Transverse colon (tissue), 4 donors: ENCODE results near the gene CHCHD3. TPM values are rescaled to one million over a fixed set of nuclear protein-coding genes. Genes with fewer than 3 reads are reported as not detected.

Experiments
- DNase-seq: peaks from one replicate; pipeline ENCODE4 v3.0.0-alpha.2; 2019
- H3K27ac ChIP-seq, 4 donors: fragments of 200-600 bp; sonication (generic); 2 replicates each; pipeline ENCODE4 v1.5.1; 2016 to 2018; ENCODE audit warnings: inconsistent platforms in 4 of 4
- H3K27me3 ChIP-seq: fragments of 200-600 bp; sonication (generic); 2 replicates; pipeline ENCODE4 v1.5.1; 2017; ENCODE audit warnings: inconsistent platforms
- H3K36me3 ChIP-seq, 4 donors: fragments of 200-600 bp; sonication (generic); 2 replicates each; pipeline ENCODE4 v1.5.1; 2017 to 2019; ENCODE audit warnings: inconsistent platforms in 4 of 4
- H3K4me1 ChIP-seq, 4 donors: fragments of 200-600 bp; sonication (generic); 2 replicates each; pipeline ENCODE4 v1.5.1; 2017 to 2020; ENCODE audit warnings: inconsistent platforms in 4 of 4
- H3K4me3 ChIP-seq, 4 donors: fragments of 200-600 bp; sonication (generic); 1 replicate in 1 of 4; 2 replicates in 3 of 4; pipeline versions ENCODE4 v1.5.1 to v1.6.1; 2017 to 2019; ENCODE audit warnings: inconsistent platforms in 4 of 4
- H3K9me3 ChIP-seq, 2 donors: fragments of 200-600 bp; sonication (generic); 2 replicates each; pipeline ENCODE4 v1.5.1; 2017 to 2019; ENCODE audit warnings: inconsistent platforms in 2 of 2
- EP300 ChIP-seq: sonication (generic); formaldehyde crosslinking; IDR thresholded peaks from one replicate; pipeline ENCODE4 v1.6.1; 2017; ENCODE audit warnings: antibody characterized with exemption, low read depth
- POLR2A ChIP-seq: fragments of 450-650 bp; IDR thresholded peaks from one replicate; pipeline ENCODE4 v1.6.1; 2016; ENCODE audit warnings: antibody characterized with exemption, mild to moderate bottlenecking, moderate library complexity
- POLR2AphosphoS5 ChIP-seq, 3 donors: sonication (generic); formaldehyde crosslinking; IDR thresholded peaks; one replicate each; pipeline ENCODE4 v1.6.1; 2016; ENCODE audit warnings: antibody characterized with exemption in 3 of 3
- WGBS, 2 donors: methylation state at CpG; one replicate each; pipeline ENCODE4 v1.1.5; 2018; ENCODE audit warnings: low coverage in 1 of 2; 5-methylcytosine and 5-hydroxymethylcytosine counted together
- in situ Hi-C, 4 donors: fragments of 200-750 bp; cut with MboI; loops; one replicate each; pipeline versions ENCODE4 v1.15.0 to v1.15.1; 2017; ENCODE audit warnings: low sequenced_read_pairs in 3 of 4, low pct_ligation_motif_present in 1 of 4, low pct_unique_long_range_greater_than_20kb in 1 of 4
- intact Hi-C: fragments of 100-400 bp; cut with DNase I; formaldehyde crosslinking; loops from one replicate; pipeline ENCODE4 v1.15.1; 2023; ENCODE audit warnings: low total_unique reads
- total RNA-seq, 4 donors: library from RNA; depleted of rRNA; stranded (reverse); fragments of >200 nt; gene quantifications; one replicate each; pipeline ENCODE4 v1.1.0, GENCODE V29; 2016
- TF ChIP-seq, protein P1 (sequence below), 5 experiments: fragments of 200-600 bp in 3 of 5; fragments of 450-650 bp in 2 of 5; sonication (generic) in 3 of 5; IDR thresholded peaks; 1 replicate in 2 of 5; 2 replicates in 3 of 5; pipeline ENCODE4 v1.5.1; 2016 to 2017; ENCODE audit warnings: antibody characterized with exemption in 5 of 5, inconsistent platforms in 3 of 5, mild to moderate bottlenecking in 2 of 5, moderate library complexity in 1 of 5

The CHCHD3 gene
- total RNA-seq, 4 donors from 2014 or later: 49.4 to 78.1 (median 52.9) TPM

GRCh38 chr7:132859199-132859598, 222.7 kb downstream of the CHCHD3 start:
- Histone ChIP-seq H3K36me3 (no peaks in the 10 kb centered on the region), H3K4me3 (no peak overlapping the region), H3K4me1 (no peaks in the 10 kb centered on the region), H3K27ac (no peak overlapping the region), H3K9me3 (no peaks in the 10 kb centered on the region), H3K27me3 (no peaks in the 10 kb centered on the region)
- intact Hi-C loops (no loop called here), in situ Hi-C loops (no loop called here)
- no peak for DNase-seq
- WGBS, 2 donors: 47 to 50% methylated on average over 1 of the region's 1 CpG
- TF ChIP-seq EP300: no peak
- no peak for TF ChIP-seq POLR2AphosphoS5 (IDR thresholded peaks at IDR 0.05)
- no peak for TF ChIP-seq POLR2A
- TF ChIP-seq, protein P1, sequence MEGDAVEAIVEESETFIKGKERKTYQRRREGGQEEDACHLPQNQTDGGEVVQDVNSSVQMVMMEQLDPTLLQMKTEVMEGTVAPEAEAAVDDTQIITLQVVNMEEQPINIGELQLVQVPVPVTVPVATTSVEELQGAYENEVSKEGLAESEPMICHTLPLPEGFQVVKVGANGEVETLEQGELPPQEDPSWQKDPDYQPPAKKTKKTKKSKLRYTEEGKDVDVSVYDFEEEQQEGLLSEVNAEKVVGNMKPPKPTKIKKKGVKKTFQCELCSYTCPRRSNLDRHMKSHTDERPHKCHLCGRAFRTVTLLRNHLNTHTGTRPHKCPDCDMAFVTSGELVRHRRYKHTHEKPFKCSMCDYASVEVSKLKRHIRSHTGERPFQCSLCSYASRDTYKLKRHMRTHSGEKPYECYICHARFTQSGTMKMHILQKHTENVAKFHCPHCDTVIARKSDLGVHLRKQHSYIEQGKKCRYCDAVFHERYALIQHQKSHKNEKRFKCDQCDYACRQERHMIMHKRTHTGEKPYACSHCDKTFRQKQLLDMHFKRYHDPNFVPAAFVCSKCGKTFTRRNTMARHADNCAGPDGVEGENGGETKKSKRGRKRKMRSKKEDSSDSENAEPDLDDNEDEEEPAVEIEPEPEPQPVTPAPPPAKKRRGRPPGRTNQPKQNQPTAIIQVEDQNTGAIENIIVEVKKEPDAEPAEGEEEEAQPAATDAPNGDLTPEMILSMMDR (IDR thresholded peaks at IDR 0.05): no peak

DNA sequence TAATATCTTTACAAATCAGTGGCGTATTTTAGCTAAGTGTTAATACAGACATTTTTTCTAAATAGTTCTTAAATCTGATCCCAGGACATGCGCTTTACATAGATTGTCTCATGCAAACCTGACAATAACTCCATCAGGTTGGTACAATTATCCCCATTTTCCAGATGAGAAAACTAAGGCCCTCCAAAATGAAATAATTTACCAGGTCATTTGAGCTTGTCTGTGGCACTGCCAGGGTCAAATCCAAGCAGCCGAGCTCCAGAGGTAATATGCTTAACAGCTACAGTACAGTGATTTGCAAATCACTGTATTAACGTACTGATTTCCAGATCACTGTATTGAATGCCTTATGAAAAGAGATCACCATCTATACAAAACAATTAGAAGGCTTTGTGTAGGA, 223.1 kb downstream of the CHCHD3 start:
- TF ChIP-seq POLR2A: no peak
- TF ChIP-seq POLR2AphosphoS5 (IDR thresholded peaks at IDR 0.05): no peak
- no peak for TF ChIP-seq EP300
- TF ChIP-seq, protein P1 (IDR thresholded peaks at IDR 0.05): no peak
- no peak for DNase-seq
- no peak overlapping the region for H3K4me3 ChIP-seq
- no peak overlapping the region for H3K27ac ChIP-seq
- H3K4me1 ChIP-seq: no peaks in the 10 kb centered on the region
- intact Hi-C loops (no loop called here), in situ Hi-C loops (no loop called here)
- no peaks in the 10 kb centered on the region for H3K27me3 ChIP-seq
- H3K9me3 ChIP-seq: no peaks in the 10 kb centered on the region
- 95 to 100% methylated on average over 3 to 4 of the region's 4 CpGs for WGBS, 2 donors
- no peaks in the 10 kb centered on the region for H3K36me3 ChIP-seq

DNA sequence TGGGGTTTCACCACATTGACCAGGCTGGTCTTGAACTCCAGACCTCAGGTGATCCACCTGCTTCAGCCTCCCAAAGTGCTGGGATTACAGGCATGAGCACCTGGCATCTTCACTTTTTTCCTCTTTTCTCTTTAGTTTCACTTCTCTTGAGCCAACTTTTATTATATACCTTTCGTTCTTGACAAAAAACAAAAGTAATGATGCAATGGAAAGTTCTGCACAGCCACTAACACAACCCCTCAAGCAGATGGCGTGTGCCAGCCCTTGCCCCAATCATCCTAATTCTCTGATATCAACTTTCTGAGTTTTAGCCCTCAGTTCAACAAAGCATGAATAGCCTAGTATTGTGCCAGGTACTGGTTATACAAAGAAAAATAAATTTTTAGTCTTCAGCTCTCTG, 223.6 kb downstream of the CHCHD3 start:
- H3K36me3 ChIP-seq: no peaks in the 10 kb centered on the region
- intact Hi-C loops: no loop called here
- in situ Hi-C loops: no loop called here
- TF ChIP-seq EP300 (no peak), POLR2AphosphoS5 (IDR thresholded peaks at IDR 0.05) (no peak), POLR2A (no peak)
- TF ChIP-seq, protein P1 (IDR thresholded peaks at IDR 0.05): no peak
- no peaks in the 10 kb centered on the region for H3K4me1 ChIP-seq
- H3K27ac ChIP-seq: no peak overlapping the region
- no peaks in the 10 kb centered on the region for H3K27me3 ChIP-seq
- no peak for DNase-seq
- H3K9me3 ChIP-seq: no peaks in the 10 kb centered on the region
- no peak overlapping the region for H3K4me3 ChIP-seq
- 81 to 90% methylated on average over 1 to 2 of the region's 2 CpGs for WGBS, 2 donors

DNA sequence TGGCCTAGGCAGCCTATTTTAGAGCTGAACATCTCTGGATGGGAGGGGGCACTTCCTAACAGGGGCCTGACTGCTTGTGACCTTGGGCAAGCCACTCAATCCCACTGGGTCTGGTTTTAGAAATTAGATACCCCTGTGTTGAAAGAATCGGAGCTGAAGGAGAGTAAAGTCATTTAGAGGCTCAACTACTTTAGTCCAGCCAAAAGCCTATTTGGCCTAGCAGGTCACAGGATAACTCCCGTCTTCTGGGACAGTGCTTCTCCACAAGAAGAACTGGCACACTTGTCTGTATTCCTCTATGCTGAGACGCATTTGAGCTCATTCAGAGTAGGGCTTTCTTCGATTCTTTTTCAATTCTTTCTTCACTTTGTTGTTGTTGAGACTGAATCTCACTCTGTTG, 224.2 kb downstream of the CHCHD3 start:
- no peaks in the 10 kb centered on the region for H3K36me3 ChIP-seq
- WGBS, 2 donors: 97% methylated on average over 4 of the region's 4 CpGs; no CpG with 5 or more reads in 1 of the 2 donors
- H3K4me3 ChIP-seq: no peak overlapping the region
- TF ChIP-seq, protein P1 (IDR thresholded peaks at IDR 0.05): no peak
- TF ChIP-seq POLR2AphosphoS5 (IDR thresholded peaks at IDR 0.05) (no peak), POLR2A (no peak), EP300 (no peak)
- intact Hi-C loops: no loop called here
- no peaks in the 10 kb centered on the region for H3K4me1 ChIP-seq
- no peak for DNase-seq
- H3K27me3 ChIP-seq: no peaks in the 10 kb centered on the region
- in situ Hi-C loops: no loop called here
- no peak overlapping the region for H3K27ac ChIP-seq
- H3K9me3 ChIP-seq: no peaks in the 10 kb centered on the region
